HepG2 (cell line): Measurements from ENCODE around the gene CCNI2. TPM values are rescaled to one million over a fixed set of nuclear protein-coding genes. Genes with fewer than 3 reads are reported as not detected.

ENCODE experiments used
- ATAC-seq: fragments of 200-7000 bp; cut with Tn5 transposase; 3 replicates; pipeline ENCODE4 v1.9.1; 2020; ENCODE audit warnings: mild to moderate bottlenecking, moderate library complexity
- BruUV-seq: library from RNA; stranded (reverse); fragments of 400-500 nt; replicated peaks from 2 replicates; lab custom pipeline; 2021; lab: Mats Ljungman, UMichigan
- CTCF ChIA-PET: fragments of 300-600 bp; formaldehyde crosslinking; extraction: SDS; loops from one replicate; lab custom pipeline; 2021; ENCODE audit warnings: low total read pairs, inconsistent platforms, low intra/inter-chr PET ratio; lab: Yijun Ruan, JAX
- POLR2A ChIA-PET: fragments of 350-600 bp; sonication (Branson Sonifier 250); formaldehyde crosslinking; loops from one replicate; lab custom pipeline; 2020; ENCODE audit warnings: antibody characterized with exemption, inconsistent platforms; lab: Yijun Ruan, JAX
- DNase-seq: peaks from one replicate; pipeline ENCODE4 v3.0.0-alpha.2; 2015; ENCODE audit warnings: low spot score
- FAIRE-seq: peaks from 3 replicates; lab custom pipeline; 2011; peaks lifted over from hg19 to GRCh38; lab: Jason Lieb, UNC
- H2AFZ ChIP-seq: one replicate; pipeline ENCODE4 v1.6.1; 2011; ENCODE audit warnings: low read length, inconsistent platforms
- H3K27ac ChIP-seq: fragments of 300-600 bp; 3 replicates; pipeline ENCODE4 v1.8.0; 2011; ENCODE audit warnings: mixed run types, mild to moderate bottlenecking, mixed read lengths, low read length, inconsistent platforms; ENCODE audit not compliant: insufficient read depth; ENCODE audit errors: extremely low read length
- H3K27me3 ChIP-seq, 2 experiments: fragments of 200-600 bp in 1 of 2; 2 replicates in 1 of 2; 3 replicates in 1 of 2; pipeline versions ENCODE4 v1.6.0 to v1.8.0; 2011; ENCODE audit warnings: low read length in 2 of 2, mild to moderate bottlenecking in 2 of 2, moderate library complexity in 2 of 2, inconsistent platforms in 1 of 2; ENCODE audit not compliant: insufficient read depth in 2 of 2, control insufficient read depth in 1 of 2
- H3K36me3 ChIP-seq, 2 experiments: fragments of 200-600 bp in 1 of 2; replicated peaks in 1 of 2; 2 replicates in 1 of 2; 3 replicates in 1 of 2; pipeline versions ENCODE4 v1.5.1 to v1.8.0; 2011; ENCODE audit warnings: low read length in 2 of 2, inconsistent platforms in 1 of 2; ENCODE audit not compliant: insufficient read depth in 2 of 2, control insufficient read depth in 1 of 2
- H3K4me1 ChIP-seq: 2 replicates; pipeline ENCODE4 v1.5.1; 2012; ENCODE audit warnings: low read length, inconsistent platforms; ENCODE audit not compliant: insufficient read depth
- H3K4me2 ChIP-seq: 2 replicates; pipeline ENCODE4 v1.6.0; 2011; ENCODE audit warnings: low read depth, low read length, inconsistent platforms
- H3K4me3 ChIP-seq, 3 experiments: fragments of 200-600 bp in 1 of 3; sonication (generic), shearing (Covaris generic) in 1 of 3; replicated peaks in 1 of 3; 2 replicates each; pipeline ENCODE4 v1.5.1; 2011 to 2016; ENCODE audit warnings: low read length in 3 of 3, inconsistent platforms in 2 of 3, low read depth in 2 of 3, mild to moderate bottlenecking in 2 of 3, control low read depth in 1 of 3, mixed read lengths in 1 of 3; ENCODE audit not compliant: insufficient read depth in 1 of 3
- H3K79me2 ChIP-seq: one replicate; pipeline ENCODE4 v1.6.1; 2011; ENCODE audit warnings: low read length, inconsistent platforms; ENCODE audit not compliant: insufficient read depth
- H3K9ac ChIP-seq: 2 replicates; pipeline ENCODE4 v1.6.0; 2011; ENCODE audit warnings: mild to moderate bottlenecking, low read depth, low read length, inconsistent platforms; ENCODE audit not compliant: insufficient read depth
- H3K9me3 ChIP-seq: 2 replicates; pipeline ENCODE4 v1.5.1; 2012; ENCODE audit warnings: mild to moderate bottlenecking, low read length
- H4K20me1 ChIP-seq: 2 replicates; pipeline ENCODE4 v1.6.0; 2011; ENCODE audit warnings: inconsistent platforms, mild to moderate bottlenecking, low read length, moderate library complexity; ENCODE audit not compliant: insufficient read depth
- HMG20B ChIP-seq: conservative IDR thresholded peaks from 2 replicates; pipeline ENCODE4 v1.6.1; 2016; ENCODE audit warnings: missing genetic modification reagents, missing compliant biosample characterization
- MZF1 ChIP-seq: sonication (generic); formaldehyde crosslinking; IDR thresholded peaks from 2 replicates; pipeline ENCODE4 v1.8.1; 2023; ENCODE audit warnings: mild to moderate bottlenecking, missing genetic modification reagents, borderline replicate concordance
- RFXANK ChIP-seq: IDR thresholded peaks from 2 replicates; pipeline ENCODE4 v1.6.1; 2016
- SUZ12 ChIP-seq: fragments of 150-350 bp; IDR thresholded peaks from 2 replicates; pipeline ENCODE4 v1.6.1; 2014; ENCODE audit warnings: low read depth, low read length
- ZNF335 ChIP-seq: sonication (generic); formaldehyde crosslinking; IDR thresholded peaks from 2 replicates; pipeline ENCODE4 v1.4.0; 2020; ENCODE audit warnings: missing genetic modification reagents
- ZNF678 ChIP-seq: sonication (generic); formaldehyde crosslinking; IDR thresholded peaks from 2 replicates; pipeline ENCODE4 v1.4.0; 2020; ENCODE audit warnings: mild to moderate bottlenecking, missing genetic modification reagents
- ZNF777 ChIP-seq: sonication (generic); formaldehyde crosslinking; IDR thresholded peaks from 2 replicates; pipeline ENCODE4 v1.4.0; 2020; ENCODE audit warnings: missing genetic modification reagents
- WGBS: methylation state at CpG from one replicate; pipeline ENCODE4 v1.1.6; 2017; ENCODE audit warnings: low lambda C conversion rate; 5-methylcytosine and 5-hydroxymethylcytosine counted together
- in situ Hi-C: cut with HindIII; loops from 2 replicates; pipeline ENCODE4 v1.10.0; 2017; ENCODE audit warnings: low pct_unique_long_range_greater_than_20kb; ENCODE audit not compliant: extremely low pct_ligation_motif_present
- intact Hi-C: fragments of 100-400 bp; cut with micrococcal nuclease; formaldehyde crosslinking; loops from one replicate; pipeline ENCODE4 v1.10.0; 2022; ENCODE audit not compliant: unreplicated experiment
- polyA plus RNA-seq, 8 experiments: library from polyadenylated mRNA; depleted of rRNA in 3 of 8; stranded (reverse) in 7 of 8; unstranded in 1 of 8; fragments of >200 nt; fragmentation: Illumina TruSeq in 4 of 8; extraction: Trizol in 4 of 8; gene quantifications; 2 replicates each; pipeline versions ENCODE4 v1.2.1 to v1.2.3, GENCODE V29; 2011 to 2016; ENCODE audit warnings: low read depth in 4 of 8, missing spikeins in 1 of 8, mixed read lengths in 1 of 8; ENCODE audit not compliant: insufficient read depth in 1 of 8
- total RNA-seq, 5 experiments: library from RNA; depleted of rRNA; stranded (reverse); fragments of >200 nt; fragmentation: Illumina TruSeq; extraction: Trizol; gene quantifications; 2 replicates each; pipeline ENCODE4 v1.2.3, GENCODE V29; 2016; ENCODE audit warnings: low read depth in 1 of 5
- TF ChIP-seq, protein P1 (sequence below): sonication (generic); formaldehyde crosslinking; IDR thresholded peaks from 2 replicates; pipeline ENCODE4 v1.4.0; 2020; ENCODE audit warnings: missing genetic modification reagents, borderline replicate concordance
- TF ChIP-seq, protein P2 (sequence below): sonication (generic); formaldehyde crosslinking; IDR thresholded peaks from 2 replicates; pipeline ENCODE4 v1.4.0; 2020; ENCODE audit warnings: low read depth, mild to moderate bottlenecking, missing genetic modification reagents

CCNI2 gene
- total and polyA plus RNA-seq, 2 of the 13 experiments (the other 11 are each of a cell fraction or from before 2014, with no cell fraction given), result not detected

DNA sequence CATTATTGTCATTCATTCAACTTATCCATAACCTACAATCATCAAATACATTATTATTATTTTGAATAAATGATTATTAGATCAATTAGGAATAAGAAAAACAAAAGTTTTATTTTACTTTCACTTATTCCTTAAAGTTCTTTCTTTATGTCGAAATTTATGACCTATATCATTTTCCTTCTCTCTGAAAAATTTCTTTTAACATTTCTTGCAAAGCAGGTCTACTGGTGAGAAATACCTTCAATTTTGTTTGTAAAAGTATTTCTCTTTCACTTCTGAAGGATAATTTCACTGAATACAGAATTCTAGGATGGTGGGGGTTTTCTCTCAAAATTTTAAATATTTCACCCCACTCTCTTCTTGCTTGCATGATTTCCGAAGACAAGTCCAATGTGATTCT, 2.6 kb upstream of the CCNI2 start (continued):
- TF ChIP-seq, protein P1, sequence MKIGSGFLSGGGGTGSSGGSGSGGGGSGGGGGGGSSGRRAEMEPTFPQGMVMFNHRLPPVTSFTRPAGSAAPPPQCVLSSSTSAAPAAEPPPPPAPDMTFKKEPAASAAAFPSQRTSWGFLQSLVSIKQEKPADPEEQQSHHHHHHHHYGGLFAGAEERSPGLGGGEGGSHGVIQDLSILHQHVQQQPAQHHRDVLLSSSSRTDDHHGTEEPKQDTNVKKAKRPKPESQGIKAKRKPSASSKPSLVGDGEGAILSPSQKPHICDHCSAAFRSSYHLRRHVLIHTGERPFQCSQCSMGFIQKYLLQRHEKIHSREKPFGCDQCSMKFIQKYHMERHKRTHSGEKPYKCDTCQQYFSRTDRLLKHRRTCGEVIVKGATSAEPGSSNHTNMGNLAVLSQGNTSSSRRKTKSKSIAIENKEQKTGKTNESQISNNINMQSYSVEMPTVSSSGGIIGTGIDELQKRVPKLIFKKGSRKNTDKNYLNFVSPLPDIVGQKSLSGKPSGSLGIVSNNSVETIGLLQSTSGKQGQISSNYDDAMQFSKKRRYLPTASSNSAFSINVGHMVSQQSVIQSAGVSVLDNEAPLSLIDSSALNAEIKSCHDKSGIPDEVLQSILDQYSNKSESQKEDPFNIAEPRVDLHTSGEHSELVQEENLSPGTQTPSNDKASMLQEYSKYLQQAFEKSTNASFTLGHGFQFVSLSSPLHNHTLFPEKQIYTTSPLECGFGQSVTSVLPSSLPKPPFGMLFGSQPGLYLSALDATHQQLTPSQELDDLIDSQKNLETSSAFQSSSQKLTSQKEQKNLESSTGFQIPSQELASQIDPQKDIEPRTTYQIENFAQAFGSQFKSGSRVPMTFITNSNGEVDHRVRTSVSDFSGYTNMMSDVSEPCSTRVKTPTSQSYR, result no peak
- TF ChIP-seq, all 625 proteins: peak for 0

DNA sequence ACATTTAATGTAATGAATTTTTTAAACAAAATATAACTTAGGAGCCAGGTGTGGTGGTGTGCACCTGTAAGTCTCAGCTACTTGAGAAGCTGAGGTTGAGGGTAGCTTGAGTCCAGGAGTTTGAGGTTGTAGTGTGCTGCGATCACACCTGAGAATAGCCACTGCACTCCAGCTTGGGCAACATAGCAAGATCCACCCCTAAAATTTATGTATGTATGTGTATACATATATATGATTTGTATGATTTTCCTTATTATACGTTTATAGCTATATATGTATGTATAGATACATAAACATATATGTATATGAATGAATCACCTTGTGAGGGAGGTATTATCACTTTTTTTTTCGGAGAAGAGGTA, 653 bp upstream of the CCNI2 start:
- TF ChIP-seq MZF1 (CRISPR knock-in tag) (no peak), ZNF678 (no peak), HMG20B (CRISPR knock-in tag) (no peak), SUZ12 (no peak), ZNF335 (CRISPR knock-in tag) (no peak), RFXANK (no peak), ZNF777 (CRISPR knock-in tag) (no peak)
- TF ChIP-seq, protein P2, sequence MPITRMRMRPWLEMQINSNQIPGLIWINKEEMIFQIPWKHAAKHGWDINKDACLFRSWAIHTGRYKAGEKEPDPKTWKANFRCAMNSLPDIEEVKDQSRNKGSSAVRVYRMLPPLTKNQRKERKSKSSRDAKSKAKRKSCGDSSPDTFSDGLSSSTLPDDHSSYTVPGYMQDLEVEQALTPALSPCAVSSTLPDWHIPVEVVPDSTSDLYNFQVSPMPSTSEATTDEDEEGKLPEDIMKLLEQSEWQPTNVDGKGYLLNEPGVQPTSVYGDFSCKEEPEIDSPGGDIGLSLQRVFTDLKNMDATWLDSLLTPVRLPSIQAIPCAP (CRISPR knock-in tag), result no peak
- TF ChIP-seq, all 625 proteins: peak for 0
- ChIA-PET CTCF (no interaction called here), POLR2A (no interaction called here)
- no peaks in the 10 kb centered on the region for H3K79me2 ChIP-seq
- no peaks in the 10 kb centered on the region for H4K20me1 ChIP-seq
- H3K36me3 ChIP-seq, result no peaks in the 10 kb centered on the region
- H3K27me3 ChIP-seq, result no peaks in the 10 kb centered on the region
- intact Hi-C loops, result no loop called here
- H3K9ac ChIP-seq, result no peak overlapping the region
- no peak overlapping the region for H3K4me3 ChIP-seq
- no peaks in the 10 kb centered on the region for H3K9me3 ChIP-seq
- ATAC-seq, result no peak
- H3K27ac ChIP-seq, result no peak overlapping the region
- no peaks in the 10 kb centered on the region; the same call in 1 of the 2 replicates for H3K4me1 ChIP-seq
- in situ Hi-C loops, result loop anchor here (10.0 kb wide), 1 partner anchor 138 kb away; no protein-coding TSS in a partner anchor
- 30% methylated on average over 3 of the region's 3 CpGs for WGBS
- no peak overlapping the region for H3K4me2 ChIP-seq
- FAIRE-seq, result no peak
- DNase-seq, result no peak
- no TSS peak for BruUV-seq
- H2AFZ ChIP-seq, result no peak overlapping the region
